ENCODE data around the gene CETN1.

The CETN1 gene

DNA sequence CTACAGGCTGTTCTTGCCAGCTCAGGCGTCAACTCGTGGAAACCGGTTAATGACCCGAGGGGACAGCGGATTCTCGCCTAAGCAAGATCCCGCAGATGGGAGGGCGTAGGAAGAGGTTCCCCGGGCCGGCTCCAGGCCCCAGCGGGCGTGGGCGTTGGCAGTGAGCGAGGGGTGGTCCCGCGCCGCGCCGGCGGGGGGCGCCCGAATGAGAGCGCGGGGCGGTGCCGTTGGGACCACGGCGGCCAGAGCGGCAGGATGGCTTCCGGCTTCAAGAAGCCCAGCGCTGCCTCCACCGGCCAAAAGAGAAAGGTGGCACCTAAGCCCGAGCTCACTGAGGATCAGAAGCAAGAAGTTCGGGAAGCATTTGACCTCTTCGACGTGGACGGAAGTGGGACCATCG lies at the start of gene CETN1:
Gene CETN1, plus strand, starts transcription at position 227 of the 400 bp plus-strand sequence. Its CDS starts 29 bp downstream, at position 256.
- no peak for DNase-seq

DNA sequence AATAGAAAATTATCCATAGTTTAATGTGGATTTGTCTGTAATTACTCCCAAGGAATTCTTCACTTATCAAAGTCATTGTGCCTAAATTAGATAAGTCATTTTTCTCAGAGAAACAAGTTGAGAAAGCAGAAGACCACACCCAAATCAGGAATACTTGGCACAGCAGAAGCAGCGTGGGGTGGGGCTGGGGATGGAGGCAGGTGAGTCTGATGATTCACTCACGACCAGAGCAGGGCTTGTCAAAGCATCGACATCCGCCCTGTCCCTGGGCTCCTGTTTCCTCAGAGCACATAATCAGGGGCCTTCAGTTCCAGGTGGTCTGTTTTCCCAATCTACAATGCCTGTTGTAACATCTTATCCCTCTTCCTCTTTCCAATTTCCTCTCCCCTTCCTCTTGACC lies 48.2 kb upstream of the CETN1 start:
- DNase-seq: no peak

DNA sequence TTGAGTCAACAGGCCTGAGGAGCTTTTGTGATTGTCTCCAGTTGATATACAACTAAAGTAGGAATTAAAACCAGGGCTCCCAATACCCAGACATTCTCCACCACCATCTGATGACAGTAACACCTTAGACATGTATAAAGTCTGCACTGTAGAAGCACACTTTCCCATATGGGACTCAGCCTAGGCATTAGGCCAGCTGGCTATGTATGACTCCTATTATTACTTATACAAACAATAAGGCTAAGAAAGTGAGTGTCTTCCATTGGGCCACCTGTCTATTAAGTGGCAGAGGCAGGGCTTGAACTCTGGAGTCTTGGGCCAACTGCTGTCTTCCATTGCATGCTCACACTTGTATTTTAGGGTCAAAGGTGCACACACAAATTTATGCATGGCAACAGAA lies 47.5 kb upstream of the CETN1 start:
- DNase-seq: no peak

DNA sequence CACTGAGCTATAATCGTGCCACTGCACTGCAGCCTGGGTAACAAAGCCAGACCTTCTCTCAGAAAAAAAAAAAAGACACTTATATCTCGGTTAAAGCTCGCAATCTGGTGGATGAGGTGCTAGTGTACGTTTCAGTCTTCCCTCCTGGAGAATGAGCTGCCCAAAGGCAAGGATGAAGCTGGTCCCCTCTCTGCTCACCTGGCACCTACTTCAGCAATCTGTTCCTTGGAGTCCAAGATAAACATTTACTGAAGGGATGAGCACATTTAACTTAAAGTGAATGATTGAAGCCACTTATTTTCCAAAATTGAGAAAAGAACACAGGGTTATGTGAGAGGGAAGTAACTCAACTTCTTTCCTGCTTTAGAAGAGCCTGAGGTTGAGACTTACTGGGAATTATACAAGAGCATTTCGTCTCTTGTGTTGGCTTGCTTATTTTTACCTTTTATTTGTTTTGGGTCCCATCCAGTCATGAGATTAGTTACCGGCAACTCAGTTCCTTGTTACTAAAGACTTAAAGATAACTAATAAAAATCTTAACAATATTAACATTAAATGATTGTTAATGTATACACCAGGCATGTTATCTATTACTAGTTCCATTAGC lies 46.1 kb upstream of the CETN1 start:
- no peak for DNase-seq

DNA sequence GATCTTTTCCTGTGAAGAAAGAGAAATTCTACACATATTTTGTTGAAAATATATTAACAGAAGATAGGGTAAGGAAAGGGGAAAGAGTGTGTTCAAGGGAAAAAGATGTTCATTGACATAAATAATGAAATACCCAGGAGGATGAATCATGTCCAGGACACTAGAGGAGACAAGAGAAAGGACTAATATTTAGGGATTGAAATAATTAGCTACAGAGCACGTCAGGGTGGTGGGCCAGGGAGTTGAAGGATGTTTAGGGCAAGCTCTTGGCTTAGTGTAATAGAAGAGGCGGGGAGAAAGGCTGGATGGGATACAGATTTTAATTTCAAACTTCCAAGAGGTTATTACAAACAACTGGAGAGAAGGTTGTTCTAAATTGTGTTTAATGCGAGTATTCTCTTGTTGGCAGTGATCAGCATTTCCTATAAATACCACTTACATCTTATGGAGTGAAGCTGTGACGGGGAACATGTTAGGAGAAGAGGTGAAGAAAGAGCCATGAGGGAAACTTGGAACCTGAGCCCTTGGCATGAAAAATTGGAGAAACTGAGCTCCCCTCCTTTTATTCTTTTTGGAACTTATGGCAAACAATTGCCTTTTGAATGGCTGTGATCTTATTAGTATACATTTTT lies 36.6 kb upstream of the CETN1 start:
- DNase-seq: no peak

DNA sequence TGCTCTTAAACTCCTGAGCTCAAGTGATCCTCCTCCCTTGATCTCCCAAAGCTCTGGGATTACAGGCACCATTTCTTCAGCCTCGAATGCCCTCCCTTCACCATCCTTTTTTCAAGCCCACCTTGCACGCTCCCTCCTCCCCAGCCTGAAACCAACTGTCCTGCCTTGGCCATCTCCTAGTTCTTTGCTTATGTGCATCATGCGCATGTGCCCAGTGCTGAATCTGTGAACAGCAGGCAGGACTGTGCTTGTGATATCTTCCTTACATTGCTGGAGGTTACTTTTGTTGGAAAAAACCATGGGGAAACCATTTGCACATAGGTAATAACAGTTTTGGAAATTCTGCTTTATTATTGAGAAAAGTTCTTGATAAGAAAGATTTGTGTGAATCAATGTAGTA lies 30.2 kb upstream of the CETN1 start:
- no peak for DNase-seq

DNA sequence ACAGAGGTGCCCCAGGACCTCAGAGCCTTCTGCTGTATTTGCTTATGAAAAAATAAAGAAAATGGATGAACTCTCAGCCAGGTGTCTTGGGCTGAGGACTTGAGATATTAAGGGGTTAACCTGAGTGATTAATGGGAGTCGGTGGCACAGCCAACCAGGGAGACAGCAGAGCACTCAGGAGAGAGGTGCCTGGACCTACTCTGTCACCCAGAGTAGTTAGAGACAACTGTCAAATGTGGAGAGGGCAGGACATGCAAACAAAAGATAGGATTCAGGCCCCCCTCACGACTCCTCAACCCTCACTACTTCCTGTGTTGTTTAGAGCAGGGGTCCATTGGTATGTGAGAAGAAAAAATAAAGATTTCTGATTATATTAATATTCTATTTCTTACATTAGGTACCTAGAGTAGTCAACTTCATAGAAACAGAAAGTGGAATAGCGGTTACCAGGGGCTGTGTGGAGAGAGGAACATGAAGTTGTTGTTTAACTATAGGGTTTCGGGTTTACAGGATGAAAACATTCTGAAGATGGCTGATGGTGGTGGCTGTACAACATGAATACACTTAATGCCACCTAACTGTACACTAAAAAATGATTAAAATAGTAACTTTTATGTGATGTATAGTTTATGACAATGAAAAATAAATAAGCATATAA lies 28.6 kb upstream of the CETN1 start:
- no peak for DNase-seq

DNA sequence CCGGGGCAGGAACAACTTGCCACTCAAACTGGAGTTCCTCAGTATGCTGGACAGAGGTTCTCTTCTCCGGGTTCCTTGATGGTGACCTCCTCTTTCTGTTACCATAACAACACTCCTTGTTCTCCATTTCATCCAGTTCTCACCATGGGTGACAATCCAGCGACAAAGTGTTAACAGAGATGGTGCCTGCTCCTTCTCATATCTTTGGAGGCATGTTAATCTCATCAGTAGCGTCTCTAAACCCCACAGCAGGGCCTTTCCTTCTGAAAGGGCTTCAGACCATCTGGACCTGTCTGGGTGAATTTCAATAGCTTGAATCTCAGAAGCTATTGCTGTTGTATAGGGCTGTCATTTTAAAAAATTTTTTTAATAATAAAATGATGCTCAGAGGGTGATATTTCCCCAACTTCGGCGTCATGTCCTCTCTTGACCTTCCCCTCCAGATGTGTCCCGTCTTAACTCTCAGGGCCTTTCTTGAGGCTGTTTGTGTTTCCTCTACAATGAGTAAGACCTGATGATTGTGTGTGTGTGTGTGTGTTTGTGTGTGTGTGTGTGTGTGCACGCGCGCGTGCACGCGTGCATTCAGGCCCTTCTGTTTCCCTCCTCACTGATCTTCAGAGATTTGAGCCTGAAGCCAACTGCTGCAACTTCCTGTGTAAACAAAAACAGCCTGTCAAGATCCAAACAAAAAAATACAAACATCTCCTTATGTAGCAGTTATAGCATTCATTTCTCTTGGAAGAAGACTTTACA lies 24.3 kb upstream of the CETN1 start:
- no peak for DNase-seq

DNA sequence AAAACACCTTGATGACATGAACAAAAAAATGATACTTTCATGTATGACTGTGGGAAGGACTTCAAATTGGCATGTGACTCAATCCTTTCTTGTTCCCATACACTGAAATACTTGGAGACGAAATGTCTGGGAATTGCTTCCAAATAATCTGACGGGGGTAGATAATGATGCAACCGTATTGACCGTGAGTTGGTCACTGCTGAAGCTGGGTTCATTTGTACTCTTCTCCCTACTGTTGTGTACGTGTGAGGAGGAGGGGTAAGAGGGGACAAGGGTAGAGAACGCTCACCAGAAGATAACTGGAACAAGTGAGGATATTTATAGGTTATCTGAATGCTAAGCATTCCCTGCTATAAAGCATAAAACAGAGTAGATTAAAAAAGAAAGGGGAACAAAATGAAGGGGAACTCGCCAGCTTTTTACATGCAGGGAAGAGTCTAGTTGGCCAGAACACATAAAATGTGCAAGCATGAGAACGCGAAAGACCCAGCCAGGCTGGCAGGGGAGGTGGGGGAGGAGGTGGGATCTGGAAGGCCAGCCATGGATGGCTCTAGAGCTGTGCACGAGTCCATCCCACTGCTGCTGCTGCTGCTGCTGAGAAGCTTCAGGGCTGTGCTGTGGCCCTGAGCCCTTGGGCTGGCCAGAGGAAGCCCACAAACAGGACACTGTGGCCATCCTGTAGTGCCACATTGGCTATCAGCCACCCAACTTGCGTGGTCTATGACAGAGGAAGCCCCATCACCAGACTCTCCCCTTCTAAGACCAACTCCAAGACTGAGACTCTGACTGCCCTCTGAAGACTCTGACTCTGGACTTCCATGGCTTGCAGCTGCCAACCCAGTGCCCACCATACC lies 15.2 kb upstream of the CETN1 start:
- DNase-seq: no peak

DNA sequence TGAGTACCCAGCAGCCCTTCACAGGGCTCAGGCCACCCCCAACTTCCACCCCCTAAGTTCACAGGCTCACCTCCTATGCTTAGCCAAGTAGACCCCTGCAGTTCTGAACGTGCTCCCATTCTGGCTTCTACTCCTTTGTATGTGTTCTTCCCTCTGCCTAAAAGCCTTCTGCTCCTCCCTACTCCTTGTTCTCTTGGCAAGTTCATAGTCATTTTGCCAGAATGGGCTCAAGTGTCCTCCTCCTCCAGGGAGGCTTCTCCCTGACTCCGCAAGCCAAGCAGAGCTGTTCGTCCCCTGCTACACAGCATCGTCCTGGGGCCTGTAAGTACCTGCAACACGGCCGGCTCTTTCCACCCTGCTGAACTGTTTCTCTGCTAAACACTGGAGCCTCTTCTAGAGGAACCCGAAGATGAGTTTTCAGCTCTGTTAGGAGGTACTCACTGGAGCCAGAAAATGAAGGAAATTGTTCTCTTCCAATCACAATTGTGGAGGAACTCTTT lies 14.6 kb upstream of the CETN1 start:
- no peak for DNase-seq

DNA sequence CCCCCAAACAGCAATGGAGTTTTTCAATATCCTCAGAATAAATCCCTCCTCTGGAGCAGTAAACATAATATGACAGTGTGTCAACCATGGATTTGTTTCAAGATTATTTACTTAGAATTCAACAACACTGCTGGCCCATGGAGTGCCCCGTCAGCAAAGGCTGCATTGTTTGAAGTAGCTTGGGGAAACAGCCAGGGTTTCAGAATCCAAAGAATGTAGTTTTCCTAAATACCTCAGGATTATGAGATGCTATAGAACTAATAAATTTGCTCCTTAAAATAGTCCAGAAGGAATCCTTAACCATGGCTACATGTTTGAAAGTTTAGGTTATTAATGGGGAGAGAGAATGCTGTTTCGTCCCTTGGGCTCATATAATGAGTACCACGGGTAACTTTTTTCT lies 13.1 kb upstream of the CETN1 start:
- DNase-seq: no peak

DNA sequence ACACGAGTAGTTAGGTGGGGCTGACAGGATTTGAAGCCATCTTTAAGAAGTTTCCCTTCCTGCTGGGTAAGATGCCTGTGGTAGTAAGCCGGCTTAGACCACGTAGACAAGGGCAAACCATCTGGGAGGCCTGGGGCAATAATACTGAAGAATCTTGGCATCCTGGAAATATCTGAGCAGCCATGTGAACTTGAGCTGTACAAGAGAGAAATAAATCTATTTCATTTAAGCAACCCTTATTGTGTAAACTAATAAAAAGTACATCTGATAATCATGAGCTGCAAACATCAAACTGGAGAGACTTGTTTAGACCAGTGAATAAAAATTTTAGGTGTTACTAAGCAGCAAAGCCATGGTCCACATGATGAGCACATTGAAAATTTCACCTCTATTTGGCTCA lies 11.4 kb upstream of the CETN1 start:
- DNase-seq: no peak

DNA sequence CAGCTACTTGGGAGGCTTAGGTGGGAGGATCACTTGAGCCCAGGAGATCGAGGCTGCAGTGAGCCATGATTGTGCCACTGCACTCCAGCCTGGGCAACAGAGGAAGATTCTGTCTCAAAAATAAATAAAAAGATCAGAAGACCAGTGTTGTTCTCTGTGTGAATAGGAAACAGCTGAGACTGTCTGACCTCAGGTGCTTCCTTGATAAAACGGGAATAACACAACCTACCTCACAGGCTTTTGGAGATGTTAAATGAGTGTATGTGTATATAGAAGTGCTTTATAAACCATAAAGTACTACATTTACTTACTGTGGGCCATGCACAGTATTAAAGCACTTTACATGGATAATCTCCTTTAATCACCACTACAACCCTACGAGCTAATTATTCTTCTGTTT lies 9.9 kb upstream of the CETN1 start:
- no peak for DNase-seq

DNA sequence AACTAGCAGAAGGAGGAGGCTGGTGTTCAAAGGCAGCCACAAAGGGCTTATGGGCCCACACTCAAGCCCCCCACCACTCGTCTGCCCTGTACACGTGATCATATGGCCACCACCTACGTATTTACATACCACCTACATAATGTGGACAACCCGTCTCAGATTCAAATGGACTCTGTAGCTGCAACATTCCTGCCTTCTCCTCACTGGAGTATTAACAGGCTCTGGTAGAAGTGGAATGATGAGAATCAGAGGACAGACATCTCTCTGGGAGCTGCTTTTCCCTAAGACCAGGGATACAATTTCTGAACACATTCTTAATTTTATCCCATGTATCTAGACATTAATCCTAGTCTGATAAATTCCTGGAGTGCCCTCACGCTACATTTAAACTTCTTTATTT lies 9.5 kb upstream of the CETN1 start:
- DNase-seq: no peak

DNA sequence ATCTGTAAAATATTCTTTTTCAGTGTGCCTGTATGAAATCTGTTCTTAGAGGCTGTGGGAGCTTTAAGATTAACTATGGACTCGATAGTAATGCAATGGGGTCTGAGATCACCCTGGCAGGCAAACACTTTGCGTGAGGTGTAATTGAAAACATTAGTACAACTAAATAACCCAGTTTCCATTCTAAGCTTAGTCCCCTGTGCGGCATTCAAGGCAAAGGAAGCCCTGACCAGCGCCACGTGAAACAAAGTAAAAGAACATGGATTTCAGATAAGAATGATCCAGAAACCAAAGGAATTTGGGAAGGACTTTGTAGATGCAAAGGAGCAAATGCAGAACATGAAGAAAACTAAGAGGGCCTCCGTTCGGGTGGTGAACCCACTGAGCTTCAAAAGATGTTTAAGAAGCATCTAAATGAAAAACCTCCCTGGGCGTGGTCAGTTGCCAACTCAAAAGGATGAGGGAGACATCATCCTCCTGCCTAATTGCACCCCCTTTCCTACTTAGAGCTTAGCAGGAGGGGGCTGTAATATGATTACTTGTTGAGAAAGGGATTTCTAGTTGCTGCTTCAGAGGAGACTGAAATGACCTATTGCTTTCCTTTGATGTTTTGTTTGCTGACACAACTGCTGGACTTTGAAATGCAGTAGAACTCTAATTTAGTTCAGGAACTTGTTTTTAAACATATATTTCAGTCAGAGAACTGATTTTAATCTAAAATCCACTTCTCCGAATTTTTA lies 7.9 kb upstream of the CETN1 start:
- DNase-seq: no peak

DNA sequence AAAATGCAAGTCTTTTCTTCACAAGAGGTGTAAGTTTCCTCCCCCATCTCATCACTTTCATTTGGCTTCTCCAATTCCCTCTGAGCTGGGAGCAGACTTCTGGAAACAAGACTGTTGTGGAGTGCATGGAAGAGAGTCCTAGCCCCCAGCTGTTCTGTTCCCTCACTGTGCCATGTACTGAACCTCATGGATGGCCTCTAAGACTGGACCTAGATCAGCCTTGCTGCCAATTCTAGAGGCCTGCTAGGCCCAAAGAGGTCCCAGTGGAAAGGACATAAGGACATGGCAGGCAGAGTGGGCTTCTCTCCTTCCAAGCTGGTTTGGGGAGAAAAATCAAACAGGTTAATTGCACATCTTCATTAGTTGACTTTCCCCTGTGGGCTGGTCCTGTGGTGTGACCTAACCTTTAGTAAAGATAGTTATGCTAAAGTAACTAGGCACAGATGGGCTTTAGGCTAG lies 7.3 kb upstream of the CETN1 start:
- DNase-seq: no peak

DNA sequence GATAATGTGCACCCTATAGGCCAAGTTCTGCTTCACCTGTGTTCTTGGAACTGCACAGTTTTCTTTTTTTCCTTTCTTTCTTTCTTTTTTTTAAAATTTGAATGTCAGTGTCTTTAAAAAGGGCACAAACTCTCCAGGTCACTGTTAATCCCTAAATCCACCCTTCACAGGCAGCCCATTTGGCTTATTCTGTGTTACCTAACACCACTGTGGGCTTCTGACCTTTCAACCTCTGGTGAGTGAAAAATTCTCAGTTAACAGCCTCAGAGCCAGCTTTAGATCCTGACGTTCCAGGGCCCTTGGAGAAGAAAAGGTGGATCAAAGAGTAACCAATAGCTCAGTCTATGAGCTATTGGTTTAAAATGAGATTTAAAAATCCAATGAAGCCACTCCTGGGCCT lies 6.8 kb upstream of the CETN1 start:
- no peak for DNase-seq

DNA sequence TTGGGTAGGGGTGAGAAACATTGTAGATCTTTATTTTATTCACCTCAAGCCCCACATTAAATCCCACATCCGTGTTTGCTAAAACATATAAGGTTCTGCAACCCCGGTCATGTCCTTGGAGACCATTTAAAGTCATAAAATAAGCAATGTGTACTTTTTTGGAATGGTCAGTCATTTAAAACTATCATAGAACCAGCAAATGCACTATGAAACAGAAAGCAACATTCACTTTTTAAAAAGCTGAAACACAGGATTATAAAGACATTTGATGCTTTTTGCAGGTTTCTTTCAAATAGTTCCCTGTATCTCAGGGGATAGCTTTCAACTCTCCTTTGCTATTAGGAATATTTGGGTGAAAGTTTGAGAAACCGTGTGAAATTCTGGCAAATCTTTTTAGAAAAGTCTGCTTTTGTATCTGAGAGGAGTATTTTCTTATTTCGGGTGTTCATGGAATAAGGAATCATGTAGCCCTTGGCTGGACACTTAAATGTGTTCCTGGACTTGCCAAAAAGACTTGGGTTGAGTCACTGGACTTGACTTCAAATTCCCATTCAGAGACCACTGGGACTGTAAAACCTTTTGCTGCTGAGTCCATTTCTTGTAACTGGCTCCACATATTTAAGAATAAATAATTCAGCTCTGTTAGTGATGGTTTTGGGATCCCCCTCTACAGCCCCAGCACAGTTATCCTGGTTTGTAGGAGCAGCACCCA lies 5.9 kb upstream of the CETN1 start:
- DNase-seq: no peak

DNA sequence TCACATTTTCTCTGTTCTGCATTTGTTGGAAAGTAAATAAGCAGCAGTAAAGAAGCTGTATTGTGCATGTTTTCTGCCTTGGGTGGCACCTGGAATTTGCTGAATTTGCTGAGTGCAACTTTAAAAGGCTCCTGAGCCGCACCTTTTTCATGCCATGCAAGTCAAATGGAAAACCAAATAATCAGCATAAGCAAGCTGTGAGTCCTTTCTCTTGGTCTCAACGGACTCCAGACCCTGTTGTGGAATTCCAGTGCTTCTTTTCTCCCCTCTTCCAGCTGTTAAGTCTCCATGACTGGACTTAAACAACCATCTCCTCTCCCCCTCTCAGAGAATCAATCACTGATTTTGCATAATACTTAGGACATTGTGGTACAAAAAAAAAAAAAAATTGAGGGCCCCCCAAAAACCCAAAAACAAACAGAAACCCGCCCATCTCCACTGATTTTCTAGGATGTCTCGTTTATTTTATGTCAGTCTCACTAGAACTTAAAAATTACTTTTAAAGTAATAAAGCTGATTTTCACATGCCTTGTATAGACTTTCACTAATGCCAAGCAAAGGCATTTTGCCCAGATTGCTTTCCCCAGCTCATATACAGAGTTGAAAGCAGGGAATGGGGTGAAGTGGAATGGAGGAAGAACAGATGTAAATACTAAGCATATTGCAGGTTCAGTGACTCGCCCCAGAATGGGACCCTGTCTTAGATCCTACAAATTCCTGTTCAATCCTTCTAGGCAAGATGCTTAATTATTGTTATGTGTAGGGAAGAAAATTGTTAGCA lies 5.1 kb upstream of the CETN1 start:
- DNase-seq: no peak

DNA sequence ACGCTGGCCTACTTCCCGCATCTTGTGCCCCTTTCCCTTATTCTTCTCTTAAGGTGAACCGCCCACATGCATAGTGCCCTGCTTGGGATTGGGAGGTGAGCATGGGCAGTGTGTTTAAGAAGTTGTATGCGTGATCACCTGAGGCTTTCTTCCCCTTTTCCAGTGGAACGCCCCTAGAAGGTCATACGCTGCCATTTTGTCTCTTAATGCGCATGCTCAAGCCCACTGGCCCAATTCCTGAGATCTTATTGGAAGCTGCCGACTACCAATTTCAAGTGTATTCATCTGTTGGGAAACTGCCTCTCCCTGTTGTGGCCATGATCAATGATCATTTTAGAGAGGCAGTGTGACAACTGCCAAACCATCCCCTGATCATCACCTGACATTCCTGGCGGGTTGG lies 3.3 kb upstream of the CETN1 start:
- DNase-seq: no peak
